ENCODE results near the gene BABAM2. TPM values are rescaled to one million over a fixed set of nuclear protein-coding genes. Genes with fewer than 3 reads are reported as not detected.

Gene BABAM2
- polyA plus RNA-seq, 3 donors: 33.2 to 52.8 (median 49.3) TPM

DNA sequence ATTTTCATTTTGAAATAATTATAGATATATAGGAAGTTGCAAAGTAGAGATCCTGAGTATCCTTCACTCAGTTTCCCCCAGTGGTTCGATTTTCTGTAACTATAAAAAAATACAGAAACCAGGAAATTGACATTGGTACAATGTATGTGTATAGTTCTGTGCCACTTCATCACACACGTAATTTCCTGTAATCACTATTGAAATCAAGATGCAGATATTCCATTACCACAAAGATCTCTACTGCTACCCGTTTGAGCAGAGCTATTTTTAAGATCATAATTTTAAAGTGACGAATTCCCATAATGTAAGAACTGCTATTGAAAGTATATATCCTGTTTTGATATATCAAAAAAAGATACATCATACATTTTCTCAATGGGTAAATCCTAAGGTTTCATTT lies 142.3 kb downstream of the BABAM2 start:
- H3K9ac ChIP-seq (ENCODE audit: insufficient read depth, low read length, poor library complexity, severe bottlenecking): no peak overlapping the region
- no peaks in the 10 kb centered on the region for H3K9me3 ChIP-seq (replicated peaks in 1 of 2; ENCODE audit: control insufficient read depth in 1 of 2, insufficient read depth in 1 of 2, low read length in 2 of 2)
- no CpG with 5 or more reads among the region's 4 CpGs for WGBS (ENCODE audit: insufficient coverage)
- Mint-ChIP-seq H3K27ac (no peak overlapping the region), H3K4me1 (peaks cover 20% of the 10 kb centered on the region), H3K36me3 (peaks cover 3 to 14% of the 10 kb centered on the region in 2 donors), H3K27me3 (ENCODE audit: low read depth in 3 of 3) (peaks cover 0 to 2% (median 0%) of the 10 kb centered on the region in 3 donors), H3K9me3 (peaks cover 0 to 2% (median 0%) of the 10 kb centered on the region in 7 donors), H3K4me3 (no peak overlapping the region)
- no peak overlapping the region for H2AFZ ChIP-seq (ENCODE audit: insufficient read depth, low read depth, low read length, poor library complexity, severe bottlenecking)
- H3K27me3 ChIP-seq (ENCODE audit: control insufficient read depth in 2 of 2, insufficient read depth in 2 of 2, low read length in 2 of 2): no peaks in the 10 kb centered on the region
- H3K4me1 ChIP-seq (ENCODE audit: control insufficient read depth in 1 of 2, insufficient read depth in 2 of 2, low read length in 2 of 2): peaks cover 3 to 5% of the 10 kb centered on the region in 2 donors
- no peak for DNase-seq
- H3K4me2 ChIP-seq (replicated peaks; ENCODE audit: extremely low read depth, low read length, poor library complexity, severe bottlenecking): no peak overlapping the region
- H3K4me3 ChIP-seq (replicated peaks in 1 of 3; ENCODE audit: low read depth in 2 of 3, low read length in 3 of 3): no peak overlapping the region
- H3K79me2 ChIP-seq (ENCODE audit: insufficient read depth, low read length): no peaks in the 10 kb centered on the region
- intact Hi-C loops (cut with micrococcal nuclease): no loop called here
- no peaks in the 10 kb centered on the region for H3K36me3 ChIP-seq (replicated peaks in 1 of 2; ENCODE audit: control insufficient read depth in 1 of 2, insufficient read depth in 2 of 2, low read length in 2 of 2)
- TF ChIP-seq, protein P1, sequence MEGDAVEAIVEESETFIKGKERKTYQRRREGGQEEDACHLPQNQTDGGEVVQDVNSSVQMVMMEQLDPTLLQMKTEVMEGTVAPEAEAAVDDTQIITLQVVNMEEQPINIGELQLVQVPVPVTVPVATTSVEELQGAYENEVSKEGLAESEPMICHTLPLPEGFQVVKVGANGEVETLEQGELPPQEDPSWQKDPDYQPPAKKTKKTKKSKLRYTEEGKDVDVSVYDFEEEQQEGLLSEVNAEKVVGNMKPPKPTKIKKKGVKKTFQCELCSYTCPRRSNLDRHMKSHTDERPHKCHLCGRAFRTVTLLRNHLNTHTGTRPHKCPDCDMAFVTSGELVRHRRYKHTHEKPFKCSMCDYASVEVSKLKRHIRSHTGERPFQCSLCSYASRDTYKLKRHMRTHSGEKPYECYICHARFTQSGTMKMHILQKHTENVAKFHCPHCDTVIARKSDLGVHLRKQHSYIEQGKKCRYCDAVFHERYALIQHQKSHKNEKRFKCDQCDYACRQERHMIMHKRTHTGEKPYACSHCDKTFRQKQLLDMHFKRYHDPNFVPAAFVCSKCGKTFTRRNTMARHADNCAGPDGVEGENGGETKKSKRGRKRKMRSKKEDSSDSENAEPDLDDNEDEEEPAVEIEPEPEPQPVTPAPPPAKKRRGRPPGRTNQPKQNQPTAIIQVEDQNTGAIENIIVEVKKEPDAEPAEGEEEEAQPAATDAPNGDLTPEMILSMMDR (IDR thresholded peaks at IDR 0.05): no peak
- H3K27ac ChIP-seq (ENCODE audit: low read depth in 1 of 2, low read length in 2 of 2): no peak overlapping the region
- H4K20me1 ChIP-seq (ENCODE audit: insufficient read depth, low read length): no peaks in the 10 kb centered on the region

DNA sequence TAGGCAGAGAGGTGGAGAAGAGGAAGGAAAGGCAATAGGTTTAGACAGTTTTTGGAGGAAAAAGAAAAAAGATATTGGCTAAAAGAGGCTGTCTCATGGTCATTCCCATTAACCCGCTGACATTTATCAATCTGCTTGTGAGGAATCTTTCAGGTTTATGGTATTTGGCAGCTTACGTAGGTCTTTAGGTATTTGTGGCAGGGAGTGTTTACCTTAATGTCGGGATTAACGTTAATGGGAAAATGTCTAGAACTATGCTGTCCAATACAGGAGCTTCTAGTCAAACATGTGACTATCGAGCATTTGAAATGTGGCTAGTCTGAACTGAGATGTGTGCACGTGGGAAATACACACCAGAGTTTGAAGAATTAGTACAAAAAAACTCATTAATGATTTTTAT lies 144.2 kb downstream of the BABAM2 start:
- Mint-ChIP-seq H3K9me3 (peaks cover 0 to 2% (median 0%) of the 10 kb centered on the region in 7 donors), H3K4me3 (no peak overlapping the region), H3K27me3 (ENCODE audit: low read depth in 3 of 3) (peaks cover 0 to 2% (median 0%) of the 10 kb centered on the region in 3 donors), H3K36me3 (peaks cover 2 to 7% of the 10 kb centered on the region in 2 donors), H3K27ac (no peak overlapping the region), H3K4me1 (peaks cover 23% of the 10 kb centered on the region)
- no peak for DNase-seq
- Histone ChIP-seq H3K4me3 (replicated peaks in 1 of 3; ENCODE audit: low read depth in 2 of 3, low read length in 3 of 3) (no peak overlapping the region), H3K79me2 (ENCODE audit: insufficient read depth, low read length) (no peaks in the 10 kb centered on the region), H3K9ac (ENCODE audit: insufficient read depth, low read length, poor library complexity, severe bottlenecking) (no peak overlapping the region), H3K4me2 (replicated peaks; ENCODE audit: extremely low read depth, low read length, poor library complexity, severe bottlenecking) (no peak overlapping the region), H3K36me3 (replicated peaks in 1 of 2; ENCODE audit: control insufficient read depth in 1 of 2, insufficient read depth in 2 of 2, low read length in 2 of 2) (no peaks in the 10 kb centered on the region), H4K20me1 (ENCODE audit: insufficient read depth, low read length) (no peaks in the 10 kb centered on the region), H3K27me3 (ENCODE audit: control insufficient read depth in 2 of 2, insufficient read depth in 2 of 2, low read length in 2 of 2) (no peaks in the 10 kb centered on the region), H3K27ac (ENCODE audit: low read depth in 1 of 2, low read length in 2 of 2) (no peak overlapping the region), H2AFZ (ENCODE audit: insufficient read depth, low read depth, low read length, poor library complexity, severe bottlenecking) (no peak overlapping the region), H3K4me1 (ENCODE audit: control insufficient read depth in 1 of 2, insufficient read depth in 2 of 2, low read length in 2 of 2) (peaks cover 6 to 11% of the 10 kb centered on the region in 2 donors), H3K9me3 (replicated peaks in 1 of 2; ENCODE audit: control insufficient read depth in 1 of 2, insufficient read depth in 1 of 2, low read length in 2 of 2) (no peaks in the 10 kb centered on the region)
- TF ChIP-seq, protein P1 (IDR thresholded peaks at IDR 0.05): no peak
- 100% methylated on average over 5 of the region's 6 CpGs for WGBS (ENCODE audit: insufficient coverage)
- intact Hi-C loops (cut with micrococcal nuclease): no loop called here
